NCI-H2227 treated with DMSO at 0.1 percent for 48 hours (cell line): ENCODE measurements around the gene NARS2.
"Not testable (repeated sequence)": the region's sequence is repeated elsewhere in the genome, so short reads cannot be mapped to it uniquely, and the experiment has no call there.

ENCODE experiments used
- DNase-seq: peaks from one replicate; lab custom pipeline; 2025; lab: John Stamatoyannopoulos, UW

Gene NARS2

DNA sequence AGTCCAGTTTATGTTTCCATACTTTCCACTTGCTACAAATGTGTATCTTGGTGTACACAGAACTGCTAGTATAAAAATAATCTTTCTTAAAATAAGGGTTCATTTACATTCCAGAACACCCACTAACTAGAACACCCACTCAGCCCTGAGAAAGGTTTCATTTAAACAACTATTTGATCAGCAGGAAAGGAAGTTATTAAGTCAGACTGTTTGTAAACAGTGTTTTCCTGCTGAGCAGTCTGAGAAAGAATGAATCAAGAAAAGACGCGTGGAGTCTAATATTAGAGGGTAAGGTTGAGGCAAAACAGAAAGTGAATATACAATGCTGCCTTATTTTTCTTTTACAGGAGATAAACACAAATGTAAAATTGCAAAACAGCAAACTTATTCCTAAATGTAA lies 32.7 kb downstream of the NARS2 start:
- no peak for DNase-seq

DNA sequence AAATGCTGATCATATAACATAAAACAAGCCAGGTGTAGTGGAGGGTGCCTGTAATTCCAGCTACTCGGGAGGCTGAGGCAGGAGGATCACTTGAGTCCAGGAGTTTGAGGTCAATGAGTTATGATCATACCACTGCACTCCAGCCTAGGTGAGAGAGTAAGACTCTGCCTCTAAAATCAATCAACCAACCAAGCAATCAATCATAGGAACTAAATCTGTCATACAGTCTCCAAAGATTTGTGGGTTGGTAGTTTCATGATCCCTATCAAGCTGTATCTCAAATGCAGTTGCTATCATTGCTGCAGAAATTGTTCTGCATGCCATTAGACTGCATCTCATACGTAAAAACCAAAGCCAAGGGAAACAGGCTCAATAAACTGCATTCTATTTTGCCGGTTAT lies 33.1 kb downstream of the NARS2 start:
- no peak for DNase-seq

DNA sequence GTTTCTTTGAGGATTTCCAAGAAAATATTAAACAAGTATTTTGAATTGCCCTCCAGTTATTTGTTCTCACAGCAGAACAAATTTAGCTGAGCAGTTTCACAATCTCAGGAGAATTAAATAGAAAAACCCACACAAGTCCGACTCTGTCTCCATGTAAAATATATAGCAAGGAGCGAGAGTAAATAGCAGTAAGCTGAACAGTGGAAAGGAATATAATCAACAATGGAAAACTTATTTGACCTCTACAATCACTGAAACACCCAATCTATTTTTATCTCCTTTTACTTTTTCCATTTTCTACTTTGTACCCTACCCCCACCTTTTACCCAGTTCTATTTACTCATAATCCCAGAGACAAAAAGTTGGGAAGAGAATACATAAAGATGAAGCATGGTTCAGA lies 34.4 kb downstream of the NARS2 start:
- DNase-seq: no peak

DNA sequence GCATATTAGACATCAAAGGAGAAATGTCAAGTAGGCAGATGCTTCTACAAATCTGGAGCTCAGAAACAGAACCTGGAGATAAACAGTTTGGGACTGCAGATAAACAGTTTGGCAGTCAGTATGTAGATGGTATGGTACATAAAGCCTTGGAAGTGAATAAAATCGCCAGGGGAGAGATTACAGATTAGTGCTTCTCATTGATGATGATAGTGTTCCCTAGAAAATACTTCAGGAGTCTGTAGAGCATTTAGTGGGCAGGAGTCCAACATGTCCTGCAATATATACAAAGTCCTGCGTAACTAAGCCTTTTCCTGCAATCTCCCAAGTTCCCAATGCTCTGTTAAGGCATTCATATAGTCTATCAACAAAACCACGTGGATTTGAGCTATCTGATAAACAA lies 35.2 kb downstream of the NARS2 start:
- DNase-seq: no peak

DNA sequence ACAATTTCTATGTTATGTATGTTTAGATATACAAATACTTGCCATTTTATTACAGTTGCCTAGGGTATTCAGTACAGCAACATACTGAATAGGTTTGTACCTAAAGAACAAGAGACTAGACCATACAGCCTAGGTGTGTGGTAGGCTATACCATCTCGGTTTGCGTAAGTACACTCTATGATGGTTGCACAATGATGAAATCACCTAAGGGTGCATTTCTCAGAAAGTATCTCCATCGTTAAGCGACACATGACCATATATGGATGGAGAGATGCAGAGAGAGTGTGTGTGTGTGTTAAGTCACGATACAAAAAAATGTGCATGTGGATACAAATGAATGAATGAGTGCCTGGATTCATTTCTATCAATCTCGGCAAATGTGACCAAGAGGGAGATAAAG lies 37.7 kb downstream of the NARS2 start:
- DNase-seq: no peak

DNA sequence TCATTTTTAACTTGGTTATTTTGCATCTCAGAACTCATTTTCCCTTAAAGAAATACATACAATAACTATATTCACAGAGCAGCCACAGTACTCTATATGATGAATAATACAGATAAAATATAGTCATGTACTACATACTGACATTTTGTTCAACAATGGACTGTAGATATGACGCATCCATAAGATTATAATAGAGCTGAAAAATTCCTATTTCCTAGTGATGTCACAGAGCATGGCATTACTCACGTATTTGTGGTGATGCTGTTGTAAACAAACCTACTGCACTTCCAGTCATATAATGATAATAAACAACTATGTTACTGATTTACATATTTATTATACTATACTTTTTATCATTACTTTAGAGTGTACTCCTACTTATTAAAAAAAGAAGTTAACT lies 38.7 kb downstream of the NARS2 start:
- no peak for DNase-seq

DNA sequence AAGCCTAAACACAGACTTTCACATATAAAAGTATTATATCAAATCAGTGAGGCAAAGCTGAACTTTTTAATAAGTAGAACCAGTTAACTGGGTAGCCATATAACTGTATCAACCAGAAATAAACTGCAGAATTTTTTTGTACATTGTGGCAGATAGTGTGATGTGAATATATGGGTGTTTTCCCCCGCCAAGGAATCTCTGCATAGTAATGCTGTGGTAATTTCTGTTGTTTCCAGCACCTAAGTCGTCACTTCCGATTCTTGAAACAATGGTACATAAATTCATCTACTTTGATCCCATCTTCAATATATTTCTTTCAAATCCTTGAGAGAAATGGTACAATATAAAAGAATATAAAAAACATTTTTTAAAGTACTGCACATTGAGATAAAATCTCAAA lies 39.6 kb downstream of the NARS2 start:
- no peak for DNase-seq

DNA sequence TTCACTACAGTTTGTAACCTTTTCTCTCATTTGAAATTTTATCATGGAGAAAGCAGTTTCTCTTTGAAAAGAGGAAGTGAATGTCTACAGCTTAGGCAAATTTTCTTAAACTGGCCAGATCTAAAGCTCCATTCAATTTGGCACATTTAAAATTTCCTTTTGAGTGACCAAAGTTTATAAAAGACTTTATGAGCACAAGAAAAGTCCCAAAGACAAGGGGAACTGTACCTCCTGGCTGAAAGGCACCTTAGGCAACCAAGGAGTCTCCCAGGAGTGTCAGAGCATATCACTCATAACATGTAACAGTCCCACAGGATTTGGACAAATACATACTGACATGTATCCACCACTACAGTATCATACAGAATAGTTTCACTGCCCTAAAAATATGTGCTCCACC lies 41.3 kb downstream of the NARS2 start:
- DNase-seq: no peak

DNA sequence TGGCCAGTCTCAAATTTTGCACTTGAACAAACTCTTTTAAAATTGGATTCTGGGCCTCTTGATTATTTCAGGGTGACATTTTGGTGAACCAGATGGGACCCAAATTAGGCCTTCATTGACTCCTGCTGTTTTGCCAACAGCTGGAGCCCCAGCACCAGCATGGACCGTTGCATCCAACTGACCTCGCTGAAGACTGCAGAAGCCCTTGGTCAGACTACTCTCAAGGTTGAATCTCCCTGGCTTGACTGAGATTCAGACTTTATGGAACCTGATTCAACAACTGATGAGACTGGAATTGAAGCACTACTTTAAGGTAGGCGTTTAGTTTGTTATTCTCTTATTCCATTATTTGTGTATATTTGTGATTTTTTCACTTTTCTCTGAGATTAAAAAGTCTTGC lies 41.7 kb downstream of the NARS2 start:
- DNase-seq: no peak

DNA sequence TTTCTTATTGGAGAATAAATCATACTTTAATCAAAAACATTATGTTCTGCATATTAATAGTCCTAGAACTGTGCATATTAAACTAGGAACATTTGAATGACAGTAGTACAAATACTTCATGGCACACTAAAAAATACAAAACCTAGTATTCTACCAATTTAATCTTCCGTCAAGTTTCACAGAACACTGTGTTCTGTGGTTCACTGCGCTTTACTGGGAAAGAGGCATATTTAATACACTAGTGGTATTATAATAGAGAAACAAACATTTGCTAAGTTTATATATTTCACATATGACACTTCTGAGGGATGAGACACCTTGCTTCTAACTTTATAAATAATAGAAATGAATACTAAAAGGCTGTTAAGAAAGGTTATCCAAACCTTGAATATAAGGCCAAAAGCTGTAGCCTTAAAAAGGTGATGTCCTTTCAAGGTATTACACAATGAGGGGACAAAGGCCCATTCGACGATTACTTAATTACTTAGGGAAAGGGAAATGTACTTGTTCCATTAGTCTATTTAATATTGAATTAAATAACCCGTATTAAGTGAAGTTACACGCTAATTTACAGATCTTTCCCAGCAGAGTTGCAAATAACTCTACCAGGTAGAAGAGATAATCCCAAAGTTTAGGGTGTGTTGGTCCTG lies 48.0 kb downstream of the NARS2 start:
- DNase-seq: no peak

DNA sequence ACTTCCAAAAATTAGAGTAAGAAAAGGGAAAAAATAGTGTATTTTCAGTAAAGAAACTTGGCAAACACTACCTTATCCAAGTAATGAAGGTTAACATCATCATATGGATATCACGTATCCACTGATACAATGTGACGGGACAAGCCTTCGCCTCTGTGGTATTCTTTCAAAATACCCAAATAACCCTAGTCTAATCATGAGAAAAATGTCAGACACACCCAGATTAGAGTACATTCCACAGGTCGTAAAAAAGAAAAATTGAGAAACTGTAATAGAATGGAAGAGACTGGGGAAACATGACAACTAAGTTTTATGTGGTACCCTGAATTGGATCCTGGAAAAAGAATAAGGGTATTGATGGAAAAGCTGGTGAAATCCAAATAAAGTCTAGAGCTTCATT lies 48.9 kb downstream of the NARS2 start:
- DNase-seq: no peak

DNA sequence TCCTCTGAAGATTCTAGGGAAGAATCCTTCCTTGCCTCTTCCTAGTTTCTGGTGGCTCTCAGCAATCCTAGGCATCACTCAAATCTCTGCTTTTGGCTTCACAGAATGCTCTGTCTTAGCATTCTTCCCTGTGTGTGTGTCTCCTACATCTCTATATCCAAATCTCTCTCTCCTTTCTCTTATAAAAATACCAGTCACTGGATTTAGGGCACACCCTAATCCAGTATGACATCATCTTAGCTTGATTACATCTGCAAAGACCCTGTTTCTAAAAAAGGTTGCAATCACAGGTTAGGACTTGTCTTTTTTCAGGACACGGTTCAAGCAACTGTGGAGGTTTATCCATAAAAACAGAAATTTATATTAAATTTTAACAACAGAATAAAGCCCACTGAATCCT lies 54.4 kb downstream of the NARS2 start:
- DNase-seq: no peak

DNA sequence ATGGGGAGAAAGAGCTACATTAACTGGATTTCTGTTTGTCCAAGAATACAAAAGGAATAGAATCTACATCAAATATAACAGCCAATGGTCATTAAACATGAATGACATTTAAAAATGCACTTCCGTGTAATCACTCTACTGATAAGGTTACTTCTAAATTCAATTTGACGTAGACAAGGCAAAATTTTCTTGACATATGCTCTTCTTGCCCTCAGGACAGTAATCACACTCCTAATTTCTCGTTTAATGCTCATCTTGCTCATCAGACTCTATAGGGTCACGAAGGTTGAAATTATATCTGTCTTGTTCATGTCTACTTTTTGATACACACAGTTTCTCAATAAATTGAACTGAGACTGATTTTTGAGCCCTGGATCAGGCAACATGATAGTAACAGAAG lies 58.4 kb downstream of the NARS2 start:
- DNase-seq: no peak

DNA sequence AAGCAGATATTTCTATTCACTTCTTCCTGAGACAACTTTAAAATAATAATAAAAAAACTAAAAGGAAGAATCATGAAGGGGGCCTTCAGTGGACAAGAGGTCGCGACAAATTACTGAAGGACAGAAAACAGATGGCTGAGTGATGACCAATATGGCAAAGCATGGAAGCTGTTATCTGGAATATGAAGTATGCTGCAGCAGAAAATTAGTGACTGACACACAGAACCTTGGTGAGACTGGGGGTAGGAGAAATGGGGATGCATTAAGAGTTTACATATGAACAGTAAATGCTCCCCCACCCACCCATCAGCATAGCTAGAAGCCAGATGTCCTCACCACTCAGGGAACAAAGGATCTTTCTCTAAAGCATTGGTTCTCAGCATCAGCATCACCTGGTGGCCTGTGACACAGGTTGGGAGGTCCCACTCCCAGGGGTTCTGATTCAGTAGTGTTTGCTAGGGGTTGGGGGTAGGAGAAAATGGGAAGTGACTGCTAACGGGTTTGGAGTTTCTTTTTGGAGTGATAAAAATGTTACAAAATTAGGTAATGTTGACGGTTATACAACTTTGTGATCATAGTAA lies 59.7 kb downstream of the NARS2 start:
- no peak for DNase-seq

DNA sequence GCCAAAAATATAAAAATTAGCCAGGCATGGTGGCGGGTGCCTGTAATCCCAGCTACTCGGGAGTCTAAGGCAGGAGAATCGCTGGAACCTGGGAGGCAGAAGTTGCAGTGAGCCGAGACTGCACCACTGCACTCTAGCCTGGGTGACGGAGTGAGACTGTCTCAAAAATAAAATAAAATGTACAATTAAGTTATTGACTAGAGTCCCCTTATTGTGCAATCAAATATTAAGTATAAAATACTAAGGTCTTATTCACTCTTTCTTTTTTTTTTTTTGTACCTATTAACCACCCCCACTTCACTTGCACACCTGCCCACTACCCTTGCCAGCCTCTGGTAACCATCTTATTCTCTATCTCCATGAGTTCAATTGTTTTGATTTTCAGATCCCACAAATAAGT lies 61.6 kb downstream of the NARS2 start:
- not testable (repeated sequence) for DNase-seq

DNA sequence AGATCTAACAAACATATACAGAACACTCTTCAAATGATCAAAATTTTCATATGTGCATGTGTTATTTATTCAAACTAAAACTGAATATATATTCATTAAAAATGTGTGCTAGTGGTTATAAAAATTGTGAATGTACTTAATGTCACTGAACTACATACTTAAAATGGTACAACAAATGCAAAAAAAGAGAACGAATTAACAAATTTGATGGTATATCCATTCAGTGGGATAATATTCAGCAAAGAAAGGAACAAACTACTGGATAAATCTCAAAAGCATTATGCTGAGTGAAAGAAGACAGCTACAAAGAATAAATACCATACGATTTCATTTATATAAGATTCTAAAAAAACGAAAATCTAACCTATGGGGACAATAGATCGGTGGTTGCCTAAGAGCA lies 64.1 kb downstream of the NARS2 start:
- DNase-seq: no peak

DNA sequence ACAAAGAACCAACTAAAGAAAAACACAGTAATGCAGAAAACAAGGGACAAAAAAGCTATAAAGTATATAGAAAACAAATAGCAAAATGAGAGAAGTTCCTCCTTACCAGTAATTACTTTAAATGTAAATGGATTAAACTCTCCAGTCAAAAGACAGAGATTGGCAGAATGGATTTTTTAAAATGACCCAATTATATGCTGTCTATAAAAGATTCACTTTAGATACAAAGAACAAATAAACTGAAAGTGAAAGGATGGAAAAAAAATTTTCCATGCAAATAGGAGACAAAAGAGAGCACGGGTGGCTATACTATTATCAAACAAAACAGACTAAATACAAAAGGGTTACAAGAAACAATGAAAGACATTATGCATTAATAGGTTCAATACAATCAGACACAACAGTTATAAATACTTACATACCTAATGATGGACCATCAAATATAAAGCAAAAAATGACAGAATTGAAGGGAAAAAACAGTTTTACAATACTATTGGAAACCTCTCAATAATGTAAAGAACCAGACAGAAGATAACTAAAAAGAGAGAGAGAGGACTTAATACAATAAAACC lies 64.6 kb downstream of the NARS2 start:
- no peak for DNase-seq

DNA sequence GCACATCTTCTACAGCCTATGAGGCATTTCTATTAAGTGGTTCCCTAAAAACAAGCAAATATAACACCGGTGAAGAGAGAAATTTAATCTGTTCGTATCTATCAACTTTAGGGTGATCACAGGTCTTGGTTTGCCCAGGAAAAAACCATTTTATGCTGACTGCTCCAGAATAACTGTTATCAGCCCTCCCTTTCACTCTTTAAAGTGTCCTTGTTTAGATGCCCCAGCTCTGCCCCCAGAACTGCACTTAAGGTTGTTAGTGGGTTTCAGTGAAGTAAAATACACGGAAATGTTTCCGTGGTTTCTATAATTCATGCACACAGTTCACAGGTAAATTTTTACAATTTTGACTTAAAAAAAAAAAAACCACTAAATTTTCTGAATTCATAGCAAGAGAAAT lies 70.0 kb downstream of the NARS2 start:
- no peak for DNase-seq

DNA sequence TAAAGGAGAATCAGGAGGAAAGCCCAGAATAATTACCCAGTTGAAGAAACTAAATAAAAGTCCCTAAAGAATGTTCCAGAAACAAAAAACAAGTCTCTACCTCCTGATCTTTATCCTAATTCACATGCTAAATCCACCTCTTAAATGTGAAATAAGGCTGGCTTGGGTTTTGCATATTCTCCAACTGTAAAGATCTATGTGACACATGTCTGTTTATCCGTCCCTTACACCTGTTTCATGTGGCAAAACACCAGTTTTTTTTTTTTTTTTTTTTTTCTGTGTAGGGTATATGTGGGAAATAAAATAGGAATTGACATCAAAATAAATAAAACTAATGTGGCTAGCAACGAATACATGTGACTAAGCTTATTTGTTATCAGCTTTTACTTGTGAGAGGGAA lies 70.5 kb downstream of the NARS2 start:
- no peak for DNase-seq

DNA sequence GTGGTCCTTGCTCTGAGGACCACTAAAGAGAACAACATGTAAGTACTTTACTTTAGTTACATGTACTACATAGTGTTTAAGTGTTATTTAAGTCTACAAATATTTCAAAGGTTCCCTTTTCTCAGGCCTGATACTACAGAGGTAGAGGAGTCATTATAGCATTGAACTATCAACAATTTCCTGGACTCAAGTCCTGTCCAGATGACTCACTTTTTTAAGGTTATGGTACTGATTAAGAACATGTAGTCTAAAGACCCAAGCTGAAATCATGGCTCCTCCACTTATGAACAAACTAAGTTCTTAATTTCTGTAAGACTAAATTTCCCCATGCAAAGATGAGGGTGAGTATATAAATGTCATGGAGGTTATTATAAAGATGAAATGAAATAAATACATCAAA lies 74.7 kb downstream of the NARS2 start:
- peak; percentile 29 for DNase-seq

DNA sequence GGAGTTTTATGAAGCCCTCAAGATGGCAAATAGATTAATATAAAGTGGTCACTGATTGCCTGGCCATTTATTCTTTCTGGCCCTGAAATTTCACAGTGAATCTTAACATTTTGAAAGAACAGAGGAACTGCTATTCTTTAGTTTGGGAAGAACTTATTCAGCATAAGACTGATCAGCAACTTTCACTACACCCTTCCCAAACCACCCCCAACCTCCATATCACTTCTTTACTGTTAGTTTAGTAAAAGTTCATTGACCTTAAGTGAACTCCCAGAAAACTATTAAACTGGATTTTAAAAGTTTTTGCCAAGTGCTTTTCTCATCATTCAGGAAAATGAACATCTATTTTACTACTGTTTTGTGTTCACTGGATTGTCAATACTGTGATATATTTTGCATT lies 77.4 kb downstream of the NARS2 start:
- DNase-seq: no peak

DNA sequence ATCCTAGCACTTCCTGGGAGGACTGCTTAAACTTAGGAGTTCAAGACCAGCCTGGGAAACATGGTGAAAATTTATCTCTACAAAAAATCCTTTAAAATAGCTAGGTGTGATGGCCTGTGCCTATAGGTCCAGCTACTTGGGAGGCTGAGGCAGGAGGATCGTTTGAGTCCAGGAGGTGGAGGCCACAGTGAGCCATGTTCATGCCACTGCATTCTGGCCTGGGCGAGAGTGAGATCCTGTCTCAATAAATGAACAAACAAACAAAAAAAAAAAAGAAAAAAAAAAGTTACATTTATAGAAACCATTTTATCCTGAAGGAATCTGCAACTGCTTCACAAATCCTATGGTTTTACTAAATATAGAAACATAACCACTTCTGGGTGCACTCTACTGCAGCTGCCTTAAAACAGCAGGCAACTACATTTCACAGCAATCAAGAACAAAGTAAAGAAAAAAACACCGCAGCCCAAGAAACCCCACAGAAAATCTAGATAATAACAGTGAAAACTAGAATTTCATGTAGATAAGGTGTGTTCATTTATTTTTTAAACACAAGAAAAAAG lies 81.2 kb downstream of the NARS2 start:
- no peak for DNase-seq

DNA sequence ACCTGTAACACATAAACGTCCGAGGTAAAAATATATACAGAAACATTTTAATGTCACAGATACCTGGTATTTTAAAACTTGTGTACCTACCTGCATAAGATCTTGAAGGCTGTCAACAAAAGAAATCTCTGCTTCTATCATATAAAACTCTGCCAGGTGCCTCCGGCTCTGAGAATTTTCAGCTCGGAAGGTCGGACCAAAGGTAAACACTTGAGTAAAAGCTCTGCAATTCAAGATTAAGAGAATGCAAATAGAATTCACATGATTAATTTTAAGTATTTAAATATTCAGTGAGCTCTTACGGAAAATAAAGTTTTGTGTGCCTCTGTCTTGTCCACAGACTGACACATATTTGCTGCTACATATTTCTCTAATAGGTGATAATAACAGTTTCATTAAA lies 81.7 kb downstream of the NARS2 start:
- no peak for DNase-seq

DNA sequence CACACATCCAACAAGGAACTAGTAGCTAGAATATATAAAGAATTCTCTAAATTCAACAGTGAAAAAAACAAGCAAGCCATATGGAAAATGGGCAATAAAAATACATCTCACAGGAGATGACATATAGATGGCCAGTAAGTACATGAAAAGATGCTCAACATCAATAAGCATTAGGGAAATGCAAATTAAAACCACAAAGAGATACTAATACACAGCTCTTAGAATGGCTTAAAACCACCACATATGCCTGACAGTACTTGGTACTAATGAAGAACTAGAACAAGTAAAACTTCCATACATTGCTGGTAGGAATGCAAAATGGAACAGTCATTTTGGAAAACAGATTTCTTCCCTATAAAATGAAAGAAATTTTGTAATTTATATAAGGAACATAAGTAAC lies 85.5 kb downstream of the NARS2 start:
- DNase-seq: no peak
